ENCODE measurements around the gene MRPL54.
A peak's percentile ranks its signal among the peaks of the same experiment; 100 is the strongest.
"Not testable (repeated sequence)": the region's sequence is repeated elsewhere in the genome, so short reads cannot be mapped to it uniquely, and the experiment has no call there.

MRPL54 gene

GRCh38 chr19:3759482-3760254 is 2.8 kb upstream of the MRPL54 start:
- H3K27ac ChIP-seq, result no peak overlapping the region
- TF ChIP-seq CTCF (conservative IDR thresholded peaks at IDR 0.05), result no peak

DNA sequence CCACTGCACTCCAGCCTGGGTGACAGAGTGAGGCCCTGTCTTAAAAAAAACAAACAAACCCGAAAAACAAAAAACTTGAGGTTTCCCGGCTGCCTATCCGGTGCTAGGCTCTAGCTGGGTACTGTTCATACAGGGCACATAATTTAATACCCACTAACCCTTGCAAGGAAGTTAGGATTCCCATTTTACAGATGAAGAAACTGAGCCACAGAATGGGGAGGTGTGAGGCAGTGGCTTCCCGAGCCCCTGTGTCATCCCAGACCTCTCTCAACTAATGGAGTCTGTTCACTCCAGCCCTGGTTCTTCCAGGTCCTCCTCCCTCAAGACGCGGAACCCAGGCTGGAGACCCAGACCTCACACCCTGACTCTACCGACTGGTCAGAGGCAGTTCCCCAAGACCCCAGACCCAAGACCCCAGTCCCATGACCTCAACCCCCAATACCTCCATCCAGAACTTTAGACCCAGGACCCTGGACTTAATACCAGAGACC is 1.6 kb upstream of the MRPL54 start:
- TF ChIP-seq CTCF (conservative IDR thresholded peaks at IDR 0.05), result no peak
- H3K27ac ChIP-seq, result peak overlapping the region; percentile 69; the same call in 1 of the 2 replicates

DNA sequence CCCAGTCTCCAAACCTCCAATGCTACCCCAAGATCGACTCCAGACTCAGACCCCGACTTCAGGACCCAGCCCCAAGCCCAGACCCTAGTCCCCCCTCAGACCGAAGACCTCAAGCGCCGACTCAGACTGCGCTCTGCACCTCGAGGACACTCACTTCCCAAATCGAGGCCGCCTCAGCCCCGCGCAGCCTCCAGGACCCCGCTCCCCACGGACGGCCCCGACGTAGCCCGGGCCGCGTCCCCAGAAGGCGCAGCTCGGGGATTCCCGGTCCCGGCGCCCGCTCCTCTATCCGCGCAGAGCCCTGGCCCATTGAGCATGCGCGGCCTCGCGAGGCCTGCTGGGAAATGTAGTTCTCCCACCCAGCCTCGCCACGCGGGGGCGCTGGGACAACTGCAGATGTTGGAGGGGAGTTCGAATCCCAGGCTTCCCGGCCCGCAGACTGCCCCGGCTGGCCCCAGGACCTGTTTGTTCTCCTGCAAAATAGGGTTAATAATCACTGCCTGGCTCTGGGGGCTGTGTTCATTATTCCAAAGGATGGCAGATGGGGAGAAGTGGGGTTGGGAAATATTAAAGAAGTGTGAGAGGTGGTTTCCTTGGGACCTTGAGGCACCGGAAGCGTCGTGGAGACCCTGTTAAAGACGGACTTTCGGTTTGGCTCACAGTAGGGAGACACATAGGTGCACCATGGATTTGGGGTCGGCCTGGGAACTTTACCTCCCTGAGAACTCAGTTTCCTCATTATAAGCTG is 926 bp upstream of the MRPL54 start, which contains the start of gene APBA3:
Gene APBA3, minus strand, starts transcription at position 311 of the 748 bp plus-strand sequence. CDS start 1,428 bp downstream, outside the sequence.
- TF ChIP-seq CTCF (conservative IDR thresholded peaks at IDR 0.05), result peak; percentile 68
- H3K27ac ChIP-seq, result peak within 1 kb of the TSS; percentile 91

DNA sequence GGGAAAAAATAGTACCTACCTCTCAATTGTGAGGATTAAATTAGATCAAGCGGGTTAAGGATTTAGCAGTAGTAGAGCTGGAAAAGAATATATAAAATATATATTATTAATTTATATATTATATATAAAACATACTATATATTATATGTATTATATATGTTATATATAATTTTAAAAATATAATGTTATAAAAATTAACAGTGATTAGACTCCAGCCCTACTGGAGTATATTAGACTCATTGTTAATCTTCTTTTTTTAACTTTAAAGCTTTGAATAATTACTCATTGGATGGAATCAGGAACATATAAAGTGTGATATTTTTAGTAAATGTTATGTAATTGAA is 380 bp upstream of the MRPL54 start:
- no peak for TF ChIP-seq CTCF (conservative IDR thresholded peaks at IDR 0.05)
- H3K27ac ChIP-seq, result peak overlapping the region; percentile 91

DNA sequence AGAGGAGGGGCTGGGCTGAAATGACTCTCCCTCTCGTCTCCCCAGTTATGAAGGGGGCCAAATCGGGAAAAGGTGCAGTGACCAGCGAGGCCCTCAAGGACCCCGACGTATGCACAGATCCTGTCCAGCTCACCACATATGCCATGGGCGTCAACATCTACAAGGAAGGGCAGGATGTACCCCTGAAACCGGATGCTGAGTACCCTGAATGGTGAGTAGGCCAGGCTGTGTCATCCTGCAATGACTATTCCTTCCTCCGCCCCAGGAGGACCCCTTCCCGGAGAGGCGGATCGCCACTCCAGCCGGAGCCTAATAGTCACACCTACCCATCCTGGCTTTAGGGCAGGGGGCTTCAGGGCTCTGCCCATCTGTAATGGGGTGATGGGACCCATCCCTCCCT is 2.6 kb downstream of the MRPL54 start:
- H3K27ac ChIP-seq, result no peak overlapping the region
- TF ChIP-seq CTCF (conservative IDR thresholded peaks at IDR 0.05), result no peak

DNA sequence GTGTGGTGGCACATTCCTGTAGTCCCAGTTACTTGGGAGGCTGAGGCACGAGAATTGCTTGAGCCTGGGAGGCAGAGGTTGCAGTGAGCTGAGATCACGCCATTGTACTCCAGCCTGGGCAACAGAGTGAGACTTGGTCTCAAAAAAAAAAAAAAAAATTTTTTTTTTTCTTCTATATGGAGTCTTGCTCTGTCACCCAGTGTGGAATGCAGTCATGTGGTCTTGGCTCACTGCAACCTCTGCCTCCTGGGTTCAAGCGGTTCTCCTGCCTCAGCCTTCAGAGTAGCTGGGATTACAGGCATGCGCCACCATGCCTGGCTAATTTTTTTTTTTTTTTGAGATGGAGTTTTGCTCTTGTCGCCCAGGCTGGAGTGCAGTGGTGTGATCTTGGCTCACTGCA is 3.3 kb downstream of the MRPL54 start:
- not testable (repeated sequence) for H3K27ac ChIP-seq

DNA sequence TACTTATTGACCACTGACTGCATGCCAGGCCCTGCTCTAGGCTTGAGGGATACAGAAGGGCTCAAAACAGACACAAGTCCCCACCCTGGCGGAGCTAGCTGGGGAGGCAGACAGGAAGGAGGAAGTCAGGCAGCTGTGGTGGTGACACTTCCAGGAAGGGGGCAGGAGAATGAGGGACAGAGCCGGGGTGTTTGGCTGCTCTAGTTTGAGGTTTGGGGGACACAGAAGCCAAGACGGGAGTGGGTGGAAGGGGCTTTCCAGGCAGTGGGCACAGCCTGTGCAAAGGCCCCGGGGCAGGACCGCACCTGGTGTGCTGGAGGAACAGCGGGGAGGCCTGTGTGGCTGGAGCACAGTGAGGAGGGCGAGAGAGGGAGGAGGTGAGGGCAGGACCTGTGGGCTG is 4.0 kb downstream of the MRPL54 start:
- no peak for TF ChIP-seq CTCF (conservative IDR thresholded peaks at IDR 0.05)
- H3K27ac ChIP-seq, result no peak overlapping the region

DNA sequence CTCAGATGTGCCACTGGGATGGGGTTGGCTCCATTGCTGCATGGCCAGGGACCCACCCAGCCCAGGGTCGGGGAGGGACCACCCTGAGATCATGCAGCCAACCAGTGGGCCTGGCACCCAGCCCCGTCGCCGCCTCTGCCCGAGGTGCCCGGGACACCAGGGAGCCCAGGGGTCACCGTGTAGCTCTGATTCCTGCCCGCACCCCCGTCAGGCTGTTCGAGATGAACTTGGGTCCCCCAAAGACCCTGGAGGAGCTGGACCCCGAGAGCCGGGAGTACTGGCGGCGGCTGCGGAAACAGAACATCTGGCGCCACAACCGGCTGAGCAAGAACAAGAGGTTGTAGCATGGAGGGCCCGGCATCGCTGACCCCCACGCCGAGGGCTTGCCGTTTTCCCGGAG is 4.6 kb downstream of the MRPL54 start:
- no peak overlapping the region for H3K27ac ChIP-seq
- TF ChIP-seq CTCF (conservative IDR thresholded peaks at IDR 0.05), result no peak

Data from VCaP (cell line).